Colon (tissue), 2 donors: ENCODE data around the gene CDKN2D.
"Not testable (repeated sequence)": the region's sequence is repeated elsewhere in the genome, so short reads cannot be mapped to it uniquely, and the experiment has no call there.

ENCODE experiments used
- FAIRE-seq: peaks from 2 replicates; lab custom pipeline; 2012; peaks lifted over from hg19 to GRCh38; lab: Jason Lieb, UNC
- donor health status: control.
- donor health status: control.

CDKN2D gene

DNA sequence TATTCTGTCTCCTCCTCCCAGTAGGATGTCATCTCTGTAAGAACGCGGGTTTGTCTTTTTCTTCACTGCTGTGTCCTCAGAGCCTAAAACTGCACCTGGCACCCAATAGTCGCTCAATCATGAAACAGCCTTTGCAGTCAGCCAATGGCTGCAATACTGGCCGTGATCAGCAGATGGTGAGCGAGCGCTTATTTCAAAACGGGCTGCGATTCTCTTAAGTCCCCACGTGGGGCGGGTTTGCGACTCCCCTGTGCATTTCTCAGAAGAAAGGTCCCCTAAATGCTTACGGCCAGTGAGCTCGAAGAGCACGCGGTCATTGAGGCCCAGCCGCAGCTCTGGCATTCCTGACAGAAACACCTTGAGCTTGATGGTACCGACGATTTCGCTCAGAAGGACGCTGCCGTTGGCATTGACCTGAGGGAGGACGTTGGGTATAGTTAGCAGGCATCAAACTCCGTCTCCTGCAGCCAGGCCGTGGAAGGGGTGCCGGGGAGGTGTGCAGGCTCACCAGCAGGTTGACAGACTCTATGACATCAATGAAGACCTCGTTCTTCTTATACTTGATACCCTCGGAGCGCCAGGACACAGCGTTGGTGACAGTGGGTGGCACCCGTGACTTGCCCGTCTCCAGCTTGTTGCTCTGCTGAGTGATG, 12.3 kb upstream of the CDKN2D start:
- no peak for FAIRE-seq

DNA sequence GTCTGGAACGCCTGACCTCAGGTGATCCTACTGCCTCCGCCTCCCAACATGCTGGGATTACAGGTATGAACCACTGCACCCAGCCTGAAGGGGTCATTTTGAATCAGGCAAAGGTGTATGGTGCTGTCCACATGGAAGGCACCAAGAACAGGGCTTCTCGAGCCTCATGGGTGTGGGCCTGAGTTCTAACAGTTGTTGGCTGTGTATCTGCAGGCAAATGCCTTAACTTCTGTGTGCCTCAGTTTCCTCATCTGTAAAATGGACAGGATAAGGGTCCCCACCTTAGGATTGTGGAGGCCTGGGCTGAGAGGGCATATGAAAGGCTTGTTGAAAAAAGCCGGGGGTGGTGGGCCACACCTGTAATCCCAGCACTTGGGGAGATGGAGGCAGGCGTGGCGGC, 9.2 kb upstream of the CDKN2D start:
- FAIRE-seq: no peak

DNA sequence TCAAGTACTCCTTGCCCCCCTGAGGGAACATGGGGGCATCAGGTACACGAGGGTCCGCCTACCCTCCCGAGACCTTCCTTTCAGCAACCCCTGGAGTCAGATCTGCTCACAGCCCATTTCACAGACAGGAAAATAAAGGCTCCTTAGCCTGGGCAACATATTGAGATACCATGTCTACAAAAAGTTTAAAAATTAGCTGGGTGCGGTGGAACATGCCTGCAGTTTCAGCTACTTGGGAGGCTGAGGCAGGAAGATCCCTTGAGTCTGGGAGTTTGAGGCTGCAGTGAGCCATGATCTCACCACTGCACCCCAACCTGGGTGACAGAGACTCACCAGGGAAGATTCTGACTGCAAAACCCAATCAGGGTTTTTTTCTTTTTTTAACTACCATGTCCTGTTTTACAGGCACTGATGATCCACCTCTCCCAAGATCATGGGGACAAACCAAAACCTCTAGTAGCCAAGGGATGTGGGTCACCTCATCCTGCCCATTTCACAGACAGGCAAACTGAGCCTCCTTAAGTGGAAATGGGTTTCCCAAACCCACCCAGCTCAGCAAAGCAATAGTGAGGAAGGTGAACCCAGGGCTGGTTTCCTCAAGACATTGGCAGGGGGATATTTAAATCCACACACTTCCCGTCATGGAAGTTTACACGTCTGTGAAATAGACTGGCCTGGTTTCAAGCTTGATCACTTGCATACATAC, 6.4 kb upstream of the CDKN2D start:
- FAIRE-seq: no peak

DNA sequence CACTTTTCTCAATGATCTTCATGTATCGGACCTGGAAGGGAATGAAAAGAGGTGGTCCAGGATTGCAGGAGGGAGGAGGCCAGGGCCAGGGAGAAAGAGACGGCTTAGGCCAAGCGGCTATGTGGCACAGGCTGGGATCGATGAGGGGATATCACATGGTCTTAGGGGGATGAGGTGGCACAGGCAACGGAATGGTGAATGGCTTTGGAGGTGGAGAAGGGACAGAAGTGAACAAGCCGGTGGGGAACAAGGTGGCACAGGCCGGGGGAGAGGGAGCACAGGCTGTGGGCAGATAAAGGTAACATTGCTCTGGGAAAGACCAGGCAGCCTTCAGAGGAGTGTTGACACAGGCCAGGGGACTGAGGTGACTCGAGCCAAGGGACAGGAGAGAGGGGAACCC, 5.7 kb upstream of the CDKN2D start:
- FAIRE-seq: no peak

DNA sequence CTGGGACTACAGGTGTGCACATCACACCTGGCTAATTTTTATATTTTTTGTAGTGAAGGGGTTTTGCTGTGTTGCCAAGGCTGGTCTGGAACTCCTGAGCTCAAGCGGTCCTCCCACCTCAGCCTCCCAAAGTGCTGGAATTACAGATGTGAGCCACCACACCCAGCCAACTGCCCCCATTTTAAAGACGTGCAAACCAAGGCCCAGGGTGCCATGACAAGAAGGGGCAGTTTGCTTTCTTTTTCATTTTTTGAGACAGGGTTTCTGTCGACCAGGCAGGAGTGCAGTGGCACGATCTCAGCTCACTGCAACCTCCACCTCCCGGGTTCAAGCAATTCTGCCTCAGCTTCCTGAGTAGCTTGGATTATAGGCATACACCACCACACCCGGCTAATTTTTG, 5.0 kb upstream of the CDKN2D start:
- not testable (repeated sequence) for FAIRE-seq

DNA sequence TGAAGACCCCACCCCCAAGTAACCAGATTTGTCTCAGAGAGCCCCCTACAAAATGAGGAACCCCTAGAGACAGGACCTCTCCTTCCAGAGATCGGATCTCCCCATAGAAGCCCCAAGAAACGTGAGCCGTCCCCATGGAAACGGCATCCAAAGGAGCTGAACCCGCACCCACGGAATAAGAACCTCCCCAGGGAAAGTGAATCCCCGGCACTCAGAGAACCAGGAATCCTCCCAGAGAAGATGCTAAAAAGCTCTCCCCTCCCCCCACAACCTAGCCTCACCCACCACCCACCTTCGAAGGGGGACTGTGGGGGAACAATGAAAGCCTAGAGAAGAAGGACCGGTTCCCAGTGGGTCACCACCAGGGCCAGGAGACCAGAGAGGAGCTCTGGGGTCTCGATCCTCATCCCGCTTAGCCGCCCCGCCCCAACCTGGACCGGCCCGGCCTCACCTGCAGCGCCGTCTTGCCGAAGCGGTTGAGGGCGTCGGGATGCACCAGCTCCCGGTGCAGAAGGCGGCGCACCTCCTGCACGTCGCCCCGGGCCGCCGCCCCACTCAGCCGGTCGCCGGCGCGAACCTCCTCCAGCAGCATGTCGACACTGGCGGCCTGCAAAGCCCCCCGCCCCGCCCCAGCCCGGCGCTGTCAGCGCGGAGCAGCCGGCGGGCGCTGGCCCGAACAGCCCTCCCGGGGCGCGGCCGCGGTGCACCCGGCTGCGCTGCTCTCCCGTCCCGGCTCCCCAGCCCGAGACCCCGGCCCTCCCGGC, 535 bp downstream of the CDKN2D start:
- no peak for FAIRE-seq

DNA sequence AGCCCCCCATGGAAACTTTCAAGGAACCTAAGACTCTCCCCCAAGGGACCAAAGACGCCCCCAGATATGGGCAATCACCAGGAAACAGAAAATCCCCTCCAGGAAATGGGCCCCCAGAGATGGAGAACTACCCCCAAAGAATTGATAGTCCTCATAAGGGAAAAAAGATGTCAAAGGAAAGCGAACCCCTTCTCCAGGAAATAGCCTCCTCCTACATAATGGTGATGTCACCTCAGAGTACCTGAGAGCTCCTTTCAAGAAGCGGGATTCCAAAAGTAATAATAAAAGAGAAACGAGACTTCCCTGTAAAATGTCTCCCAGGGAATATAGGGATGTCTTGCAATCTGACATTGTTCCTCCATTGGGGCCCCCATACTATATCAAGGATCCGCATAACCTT, 1.1 kb downstream of the CDKN2D start:
- FAIRE-seq: no peak

DNA sequence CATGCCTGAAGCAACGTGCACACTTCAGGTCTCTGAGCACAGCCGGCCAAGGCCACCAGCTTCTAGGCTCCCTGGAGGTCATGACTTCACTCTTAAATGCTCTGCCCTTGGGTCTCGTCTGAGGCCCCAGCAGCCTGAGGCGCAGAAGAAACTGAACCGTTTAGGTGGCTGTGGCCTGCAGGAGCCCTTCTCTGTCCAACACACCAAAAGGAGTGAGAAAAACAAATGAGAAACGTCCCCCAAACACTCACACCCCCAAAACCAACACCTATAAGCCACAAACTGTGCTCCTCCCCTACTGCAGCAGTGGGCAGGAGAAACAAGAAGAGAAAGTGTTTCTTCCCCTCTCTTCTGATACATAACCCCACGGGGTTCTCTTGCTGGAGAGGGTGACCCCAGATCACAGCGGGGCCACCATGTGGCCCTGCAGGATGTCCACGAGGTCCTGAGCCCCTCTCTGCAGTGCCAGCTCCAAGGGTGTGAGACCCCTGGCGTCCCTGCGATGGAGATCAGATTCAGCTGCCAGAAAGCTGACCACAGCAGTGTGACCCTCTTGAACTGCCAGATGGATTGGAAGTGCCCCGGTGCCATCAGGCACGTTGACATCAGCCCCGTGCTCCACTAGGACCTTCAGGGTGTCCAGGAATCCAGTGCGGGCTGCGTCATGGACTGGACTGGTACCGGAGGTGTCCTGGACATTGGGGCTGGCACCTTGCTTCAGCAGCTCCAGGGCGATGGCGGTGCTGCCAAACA, 1.9 kb downstream of the CDKN2D start:
- no peak for FAIRE-seq

DNA sequence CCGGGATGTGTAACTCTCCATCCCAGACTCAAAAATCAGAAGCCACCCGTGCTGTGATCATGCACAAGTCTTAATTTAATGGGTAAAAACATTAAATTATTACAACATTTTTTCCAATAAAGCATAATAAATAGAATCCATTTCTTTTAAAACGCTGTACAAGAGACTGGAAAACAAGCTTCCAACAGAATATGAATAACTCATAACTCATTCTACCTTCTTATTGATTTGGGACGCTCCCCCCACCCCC, 2.4 kb downstream of the CDKN2D start:
- FAIRE-seq: no peak

DNA sequence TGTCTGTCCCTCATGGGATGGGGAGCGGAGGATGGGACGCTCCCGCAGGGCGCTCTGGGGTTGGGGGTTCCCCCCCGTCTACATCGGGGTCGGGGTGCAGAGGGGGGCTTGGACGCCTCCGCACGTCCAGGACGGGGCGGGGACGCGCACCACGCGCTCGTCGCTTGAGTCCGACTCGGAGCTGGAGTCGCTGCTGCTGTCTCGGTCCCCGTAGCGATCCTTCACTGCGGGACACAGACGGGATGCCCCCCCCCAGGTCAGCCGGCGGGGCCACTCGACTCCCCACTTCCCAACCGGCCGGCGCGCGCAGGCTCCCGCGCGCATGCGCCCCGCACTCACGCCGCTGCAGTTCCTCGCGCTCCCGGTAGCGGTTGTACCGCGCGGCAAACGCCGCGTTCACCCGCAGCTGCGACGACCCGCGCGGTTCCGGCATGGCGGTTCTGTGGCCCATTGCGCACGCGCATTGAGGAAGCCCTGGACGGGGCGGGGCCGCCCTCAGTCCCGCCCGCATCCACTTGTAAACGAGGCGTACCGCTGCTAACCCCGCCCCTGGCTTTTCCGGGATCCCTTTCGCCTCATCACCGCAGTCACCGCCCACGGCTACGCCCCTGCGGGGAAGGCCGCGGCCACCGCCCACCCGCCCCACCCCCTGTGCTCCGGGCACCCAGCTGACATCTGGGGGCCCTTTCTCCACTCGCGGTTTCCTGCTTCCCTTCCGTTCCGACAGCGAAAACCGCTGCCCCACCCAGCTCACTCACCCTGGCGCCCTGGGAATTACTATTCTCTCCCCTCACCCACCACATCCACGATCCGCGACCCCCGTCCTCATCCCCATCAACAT, 3.0 kb downstream of the CDKN2D start, which contains the start of gene KRI1:
TSS of gene KRI1 (minus strand) at position 444 of the 841 bp plus-strand sequence. CDS start at position 433, 11 bp downstream.
- no peak for FAIRE-seq

DNA sequence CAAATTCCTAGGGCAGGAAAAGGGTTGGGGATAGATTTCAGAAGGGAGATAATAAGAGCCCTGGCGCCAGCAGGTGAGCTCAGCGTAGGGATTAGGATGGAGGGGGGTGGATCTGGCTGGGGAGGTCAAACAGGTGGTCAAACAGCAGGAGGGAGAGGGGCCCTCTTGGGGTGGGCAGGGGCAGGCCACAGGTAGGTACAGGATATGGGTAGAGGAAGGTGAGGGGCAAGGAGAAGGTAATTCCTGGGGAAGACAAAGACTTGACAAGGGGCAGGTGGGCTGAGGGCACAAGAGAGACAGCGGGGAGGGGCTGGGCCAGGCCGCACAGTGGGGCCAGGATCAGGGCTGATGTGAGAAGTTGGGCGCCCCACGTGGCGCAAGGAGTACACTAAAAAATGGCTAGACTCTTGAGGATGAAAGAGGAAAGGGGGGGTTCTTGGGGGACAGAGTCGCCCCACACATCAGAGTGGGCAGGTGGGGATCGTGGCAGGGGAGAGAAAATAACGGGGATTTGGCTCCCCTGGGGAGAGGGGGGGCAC, 3.7 kb downstream of the CDKN2D start:
- FAIRE-seq: no peak

DNA sequence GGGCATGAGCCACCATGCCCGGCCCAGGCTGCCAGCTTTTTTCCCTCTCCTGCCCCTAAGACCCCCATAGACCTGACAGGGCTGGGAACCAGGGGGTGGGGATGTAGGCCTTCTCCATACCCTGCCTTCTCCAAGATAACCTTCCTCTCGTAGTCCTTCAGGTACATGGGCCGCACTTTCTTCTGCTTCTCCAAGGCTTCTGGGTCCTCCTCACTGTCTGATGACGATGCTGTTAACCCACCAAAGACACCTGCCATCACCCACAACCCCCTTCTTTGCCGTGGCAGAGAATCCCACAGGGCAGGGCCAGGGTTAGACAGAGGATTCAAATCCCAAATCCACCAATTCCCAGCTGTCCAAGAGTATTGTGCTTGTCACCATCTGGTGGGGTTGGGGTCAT, 6.2 kb downstream of the CDKN2D start:
- no peak for FAIRE-seq

DNA sequence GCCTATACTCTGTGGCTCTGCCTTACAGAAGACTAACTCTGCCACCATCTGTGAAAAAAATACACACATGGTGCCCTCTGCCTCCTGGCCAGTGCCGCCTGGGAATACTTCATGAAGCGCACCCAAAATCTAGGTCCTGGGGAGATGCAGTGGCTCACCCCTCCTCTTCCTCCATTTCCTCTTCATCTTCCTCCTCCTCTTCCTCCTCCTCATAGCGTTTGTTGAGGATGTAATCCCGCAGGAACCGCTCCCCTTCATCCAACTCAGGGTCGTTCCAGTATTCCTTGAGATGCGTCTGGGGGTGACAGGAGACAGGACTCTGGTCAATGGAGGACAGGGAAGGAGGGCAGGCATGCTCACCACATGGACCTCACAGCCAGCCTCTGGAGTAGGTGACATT, 8.6 kb downstream of the CDKN2D start:
- FAIRE-seq: no peak

DNA sequence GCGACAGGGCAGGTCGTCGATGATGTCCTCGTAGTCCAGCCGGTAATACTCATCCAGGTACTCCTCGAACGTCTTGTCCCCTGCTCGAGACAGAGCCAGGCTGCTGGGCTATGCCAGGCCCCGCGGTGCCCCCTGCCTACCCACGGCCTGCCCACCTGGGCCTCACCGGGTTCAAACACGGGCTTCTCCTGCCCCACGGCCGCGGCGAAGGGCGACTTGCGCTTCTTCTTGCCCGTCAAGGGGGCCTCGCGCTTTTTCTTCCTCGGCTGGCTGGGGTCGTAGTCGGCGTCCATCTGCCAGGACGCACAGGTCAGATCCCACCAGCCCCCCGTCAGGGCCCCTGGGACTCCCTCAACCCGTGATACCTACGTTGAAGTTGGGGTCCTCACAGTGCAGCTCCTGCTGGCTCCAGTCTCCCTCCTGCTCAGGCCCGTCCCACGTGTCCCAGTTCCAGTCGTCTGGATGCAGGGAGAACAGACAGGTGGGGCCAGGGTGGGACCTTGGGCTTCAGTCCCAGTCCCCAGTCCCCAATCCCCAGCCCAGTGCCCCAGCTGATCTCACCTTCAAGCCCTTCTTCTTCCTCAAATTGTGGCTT, 11.1 kb downstream of the CDKN2D start:
- no peak for FAIRE-seq

DNA sequence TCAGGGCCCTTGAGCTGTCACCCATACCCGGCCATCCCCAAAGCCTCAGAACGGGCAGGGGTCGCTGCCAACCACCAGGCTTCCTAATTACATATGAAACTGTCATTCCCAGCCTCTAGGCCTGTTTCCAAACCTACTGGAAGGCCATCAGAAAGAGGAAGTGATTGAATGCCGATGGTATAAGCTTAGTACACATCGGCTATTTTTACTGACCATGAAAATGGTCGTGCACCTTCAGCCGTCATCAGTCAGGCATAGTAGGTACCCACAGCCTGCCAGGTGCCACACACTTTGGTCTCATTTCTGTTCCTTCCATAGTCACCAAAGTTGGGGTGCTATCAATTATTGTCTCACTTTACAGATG, 13.2 kb downstream of the CDKN2D start:
- no peak for FAIRE-seq

DNA sequence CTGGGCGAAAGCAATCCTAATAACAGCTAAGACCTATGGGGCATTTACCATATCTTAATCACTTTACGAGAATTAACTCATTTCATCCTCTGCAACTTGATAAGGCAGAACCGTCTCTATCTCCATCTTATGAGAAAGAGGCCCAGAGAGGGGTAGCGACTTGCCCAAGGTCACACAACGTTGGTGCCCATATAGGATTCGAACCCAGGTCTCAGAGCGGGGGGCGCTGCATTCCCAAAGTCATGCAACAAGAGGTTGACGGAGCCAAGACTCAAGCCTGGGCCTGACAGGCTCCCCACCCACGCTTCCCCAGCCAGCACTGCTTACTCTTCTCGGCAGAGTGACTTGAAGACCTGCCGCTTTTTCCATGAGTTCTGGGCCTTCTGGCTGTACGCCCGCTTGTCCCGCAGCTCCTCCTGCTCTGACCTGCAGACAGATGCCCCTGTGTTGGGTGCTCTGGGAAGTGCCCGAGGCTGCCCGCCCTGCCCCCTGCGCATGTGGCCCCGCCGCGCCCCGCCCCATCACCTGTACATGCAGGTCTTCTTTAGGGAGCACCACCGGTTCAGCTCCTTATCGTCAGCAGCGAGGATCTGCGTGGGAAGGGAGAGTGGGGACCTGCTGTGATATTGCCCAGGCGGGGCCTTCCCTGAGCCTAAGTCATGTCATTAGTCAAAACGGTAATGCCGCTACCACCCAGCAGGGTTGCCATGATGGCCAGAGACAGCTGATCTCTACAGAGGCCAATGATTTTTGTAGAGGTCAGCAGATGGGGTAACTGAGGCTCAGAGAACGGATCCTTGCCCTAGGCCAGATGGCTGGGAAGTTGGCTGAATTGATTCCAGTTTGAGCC, 13.8 kb downstream of the CDKN2D start:
- no peak for FAIRE-seq

DNA sequence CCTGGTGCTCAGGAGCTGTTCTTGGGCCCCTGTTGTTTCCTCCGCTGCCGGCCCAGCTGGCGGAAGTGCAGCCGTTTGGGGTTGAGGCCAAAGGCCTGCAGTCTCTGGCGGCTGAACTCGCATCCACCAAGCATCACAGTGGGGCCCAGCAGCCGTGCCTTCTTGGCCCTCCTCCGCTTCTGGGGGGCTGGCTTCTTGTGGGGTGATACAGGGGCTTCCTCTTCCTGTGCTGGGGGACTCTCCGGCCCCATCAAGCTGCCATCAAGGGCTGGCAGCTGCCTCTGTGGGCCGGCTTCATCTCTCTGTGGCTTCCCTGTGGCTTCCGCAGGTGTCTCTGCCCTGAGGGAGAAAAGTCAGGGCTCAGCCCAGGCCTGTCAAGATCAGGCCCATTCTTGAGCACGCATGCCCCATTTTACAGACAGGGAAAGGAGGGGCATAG, 14.8 kb downstream of the CDKN2D start:
- no peak for FAIRE-seq

DNA sequence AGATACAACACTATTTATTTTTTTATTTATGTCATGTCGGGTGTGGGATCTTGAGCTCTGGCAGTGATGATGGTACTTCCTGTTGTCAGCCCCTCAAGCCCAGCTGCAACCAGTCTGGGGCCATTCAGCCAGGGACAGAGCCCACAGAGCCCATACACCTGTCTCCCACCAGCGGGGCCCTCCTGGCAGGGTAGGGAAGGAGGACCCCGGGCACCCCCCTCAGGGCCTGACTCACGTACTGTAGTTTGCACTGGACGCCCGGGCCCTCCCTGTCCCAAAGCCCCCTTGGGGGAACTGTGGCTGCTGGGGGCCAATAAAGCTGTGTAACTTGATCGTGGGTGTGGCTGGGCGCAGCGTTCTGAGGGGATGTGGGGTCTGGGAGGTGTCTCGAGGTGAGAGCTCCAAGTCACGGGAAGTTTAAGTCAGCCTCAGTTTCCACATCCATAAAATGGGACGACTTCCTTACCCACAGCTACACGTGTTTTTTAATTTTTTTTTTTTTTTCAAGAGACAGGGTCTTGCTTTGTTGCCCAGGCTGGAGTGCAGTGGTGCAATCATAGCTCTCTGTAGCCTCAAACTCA, 15.6 kb downstream of the CDKN2D start:
- FAIRE-seq: no peak

DNA sequence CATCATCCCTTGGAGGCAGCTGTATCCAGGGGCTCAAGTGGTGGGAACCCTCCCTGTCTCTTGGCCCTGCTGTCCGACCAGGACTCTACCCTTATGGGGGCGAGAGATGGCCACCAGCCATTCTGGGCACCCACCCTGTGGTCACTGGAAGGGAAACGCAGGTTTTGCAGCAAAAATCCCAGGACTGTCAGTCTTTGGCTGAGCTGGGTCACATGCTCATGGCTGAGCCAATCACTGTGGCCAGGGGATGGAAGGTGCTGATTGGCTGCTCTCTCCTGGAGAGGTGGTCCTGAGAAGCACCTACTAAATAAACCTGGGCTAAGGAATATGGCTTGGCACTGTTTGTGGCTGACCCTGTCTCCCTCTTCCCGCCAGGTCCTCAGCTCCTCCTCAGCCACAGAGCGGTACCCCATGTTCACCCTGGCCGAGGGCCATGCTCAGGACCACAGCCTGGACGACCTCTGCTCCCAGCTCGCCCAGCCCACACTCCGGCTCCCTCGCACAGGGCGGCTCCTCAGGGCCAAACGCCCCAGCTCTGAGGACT, 16.2 kb downstream of the CDKN2D start:
- no peak for FAIRE-seq
